HG03095 (cell line): ENCODE data around the gene KIF20B.
"Not testable (repeated sequence)": the region's sequence is repeated elsewhere in the genome, so short reads cannot be mapped to it uniquely, and the experiment has no call there.

Source experiments
- ATAC-seq: cut with Tn5 transposase; IDR thresholded peaks from one replicate; pipeline ENCODE4 v1.9.1; 2021; ENCODE audit warnings: moderate library complexity; ENCODE audit not compliant: unreplicated experiment

KIF20B gene

GRCh38 chr10:89771684-89772083 is 70.3 kb downstream of the KIF20B start:
- no peak for ATAC-seq

GRCh38 chr10:89773081-89773480 is 71.7 kb downstream of the KIF20B start:
- ATAC-seq, result no peak

GRCh38 chr10:89776665-89777064 is 75.3 kb downstream of the KIF20B start:
- ATAC-seq, result no peak

- no peak for ATAC-seq
These were observed 81.1 kb downstream of the KIF20B start for GRCh38 chr10:89782470-89782869.

- ATAC-seq, result no peak
These were observed 82.0 kb downstream of the KIF20B start for GRCh38 chr10:89783406-89783805.

- no peak for ATAC-seq
These were observed 83.7 kb downstream of the KIF20B start for GRCh38 chr10:89785095-89785494.

GRCh38 chr10:89789188-89789877 is 87.9 kb downstream of the KIF20B start:
- ATAC-seq, result no peak

- no peak for ATAC-seq
These were observed 90.8 kb downstream of the KIF20B start for GRCh38 chr10:89792187-89792586.

- peak; percentile 66 for ATAC-seq
These were observed 92.4 kb downstream of the KIF20B start for GRCh38 chr10:89793649-89794254.

GRCh38 chr10:89795840-89796239 is 94.5 kb downstream of the KIF20B start:
- no peak for ATAC-seq

- ATAC-seq, result no peak
These were observed 96.7 kb downstream of the KIF20B start for GRCh38 chr10:89798092-89798491.

- ATAC-seq, result no peak
These were observed 98.2 kb downstream of the KIF20B start for GRCh38 chr10:89799573-89799972.

GRCh38 chr10:89805599-89806013 is 104.2 kb downstream of the KIF20B start:
- peak; percentile 88 for ATAC-seq

GRCh38 chr10:89808842-89809241 is 107.5 kb downstream of the KIF20B start:
- no peak for ATAC-seq

GRCh38 chr10:89809766-89810165 is 108.4 kb downstream of the KIF20B start:
- no peak for ATAC-seq

GRCh38 chr10:89810908-89811525 is 109.6 kb downstream of the KIF20B start:
- ATAC-seq, result no peak

- ATAC-seq, result peak; percentile 60
These were observed 112.2 kb downstream of the KIF20B start for GRCh38 chr10:89813546-89813945.

GRCh38 chr10:89814278-89814677 is 112.9 kb downstream of the KIF20B start:
- no peak for ATAC-seq

- ATAC-seq, result no peak
These were observed 113.9 kb downstream of the KIF20B start for GRCh38 chr10:89815049-89815853.

- ATAC-seq, result not testable (repeated sequence)
These were observed 117.6 kb downstream of the KIF20B start for GRCh38 chr10:89819008-89819407.
